ENCODE measurements around the gene KCNC1. TPM values are rescaled to one million over a fixed set of nuclear protein-coding genes. Genes with fewer than 3 reads are reported as not detected.

KCNC1 gene
- polyA plus RNA-seq, 1 of the 3 experiments (the other 2 are of a cell fraction): 0.18 TPM

GRCh38 chr11:17802491-17802890 is 67.9 kb downstream of the KCNC1 start:
- no peak for DNase-seq
- no peaks in the 10 kb centered on the region for H3K9me2 ChIP-seq
- H3F3A ChIP-seq (replicated peaks; ENCODE audit: insufficient read depth): no peaks in the 10 kb centered on the region
- 88% methylated on average over 4 of the region's 4 CpGs for WGBS (ENCODE audit: low lambda C conversion rate)
- no peaks in the 10 kb centered on the region for H3K79me2 ChIP-seq (ENCODE audit: insufficient read depth)
- H3K27me3 ChIP-seq (ENCODE audit: insufficient read depth): no peaks in the 10 kb centered on the region
- H3K36me3 ChIP-seq (replicated peaks in 1 of 2; ENCODE audit: control insufficient read depth in 1 of 2, insufficient read depth in 2 of 2, low read length in 1 of 2): no peaks in the 10 kb centered on the region
- no peak overlapping the region for H3K4me2 ChIP-seq
- no peak overlapping the region for H3K9ac ChIP-seq
- H3K27ac ChIP-seq (ENCODE audit: low read depth in 2 of 2, low read length in 1 of 2): no peak overlapping the region
- CTCF ChIA-PET: interaction anchor here (0.6 to 1.2 kb wide), 4 partner anchors 9 to 170 kb away, joined by 3 read pairs; no protein-coding TSS in a partner anchor
- no peaks in the 10 kb centered on the region for H3K9me3 ChIP-seq
- no peak overlapping the region for H2AFZ ChIP-seq (ENCODE audit: low read depth)
- TF ChIP-seq FOXJ3 (CRISPR knock-in tag; IDR thresholded peaks at IDR 0.05) (no peak), NRF1 (IDR thresholded peaks at IDR 0.05; ENCODE audit: low read depth, low read length) (no peak), RXRA (IDR thresholded peaks at IDR 0.05; ENCODE audit: borderline replicate concordance, low read depth) (no peak), GABPA (IDR thresholded peaks at IDR 0.05; ENCODE audit: low read depth) (no peak), REST (IDR thresholded peaks at IDR 0.05; ENCODE audit: low read depth, low read length) (no peak)
- TF ChIP-seq, protein P1, sequence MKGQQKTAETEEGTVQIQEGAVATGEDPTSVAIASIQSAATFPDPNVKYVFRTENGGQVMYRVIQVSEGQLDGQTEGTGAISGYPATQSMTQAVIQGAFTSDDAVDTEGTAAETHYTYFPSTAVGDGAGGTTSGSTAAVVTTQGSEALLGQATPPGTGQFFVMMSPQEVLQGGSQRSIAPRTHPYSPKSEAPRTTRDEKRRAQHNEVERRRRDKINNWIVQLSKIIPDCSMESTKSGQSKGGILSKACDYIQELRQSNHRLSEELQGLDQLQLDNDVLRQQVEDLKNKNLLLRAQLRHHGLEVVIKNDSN (IDR thresholded peaks at IDR 0.05; ENCODE audit: borderline replicate concordance, low read depth): no peak
- TF ChIP-seq, protein P2, sequence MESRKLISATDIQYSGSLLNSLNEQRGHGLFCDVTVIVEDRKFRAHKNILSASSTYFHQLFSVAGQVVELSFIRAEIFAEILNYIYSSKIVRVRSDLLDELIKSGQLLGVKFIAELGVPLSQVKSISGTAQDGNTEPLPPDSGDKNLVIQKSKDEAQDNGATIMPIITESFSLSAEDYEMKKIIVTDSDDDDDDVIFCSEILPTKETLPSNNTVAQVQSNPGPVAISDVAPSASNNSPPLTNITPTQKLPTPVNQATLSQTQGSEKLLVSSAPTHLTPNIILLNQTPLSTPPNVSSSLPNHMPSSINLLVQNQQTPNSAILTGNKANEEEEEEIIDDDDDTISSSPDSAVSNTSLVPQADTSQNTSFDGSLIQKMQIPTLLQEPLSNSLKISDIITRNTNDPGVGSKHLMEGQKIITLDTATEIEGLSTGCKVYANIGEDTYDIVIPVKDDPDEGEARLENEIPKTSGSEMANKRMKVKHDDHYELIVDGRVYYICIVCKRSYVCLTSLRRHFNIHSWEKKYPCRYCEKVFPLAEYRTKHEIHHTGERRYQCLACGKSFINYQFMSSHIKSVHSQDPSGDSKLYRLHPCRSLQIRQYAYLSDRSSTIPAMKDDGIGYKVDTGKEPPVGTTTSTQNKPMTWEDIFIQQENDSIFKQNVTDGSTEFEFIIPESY (IDR thresholded peaks at IDR 0.05; ENCODE audit: borderline replicate concordance, low read depth): no peak
- POLR2A ChIA-PET: no interaction called here
- no peak overlapping the region for H3K4me3 ChIP-seq (ENCODE audit: low read depth in 2 of 2, low read length in 1 of 2)
- no peaks in the 10 kb centered on the region for H4K20me1 ChIP-seq (ENCODE audit: insufficient read depth)
- no peaks in the 10 kb centered on the region; a peak in 1 of 4 replicates for H3K4me1 ChIP-seq (ENCODE audit: control insufficient read depth in 1 of 2, insufficient read depth in 2 of 2, low read depth in 1 of 2, low read length in 1 of 2)

- CTCF ChIA-PET: no interaction called here
- WGBS (ENCODE audit: low lambda C conversion rate): 83% methylated on average over 6 of the region's 7 CpGs
- DNase-seq: no peak
- TF ChIP-seq, protein P3, sequence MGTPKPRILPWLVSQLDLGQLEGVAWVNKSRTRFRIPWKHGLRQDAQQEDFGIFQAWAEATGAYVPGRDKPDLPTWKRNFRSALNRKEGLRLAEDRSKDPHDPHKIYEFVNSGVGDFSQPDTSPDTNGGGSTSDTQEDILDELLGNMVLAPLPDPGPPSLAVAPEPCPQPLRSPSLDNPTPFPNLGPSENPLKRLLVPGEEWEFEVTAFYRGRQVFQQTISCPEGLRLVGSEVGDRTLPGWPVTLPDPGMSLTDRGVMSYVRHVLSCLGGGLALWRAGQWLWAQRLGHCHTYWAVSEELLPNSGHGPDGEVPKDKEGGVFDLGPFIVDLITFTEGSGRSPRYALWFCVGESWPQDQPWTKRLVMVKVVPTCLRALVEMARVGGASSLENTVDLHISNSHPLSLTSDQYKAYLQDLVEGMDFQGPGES (IDR thresholded peaks at IDR 0.05; ENCODE audit: low read depth, low read length): no peak
- TF ChIP-seq FOSL2 (IDR thresholded peaks at IDR 0.05; ENCODE audit: borderline replicate concordance, low read depth): no peak
- no peak for TF ChIP-seq RFX5 (IDR thresholded peaks at IDR 0.05; ENCODE audit: low read length)
- TF ChIP-seq JUND (IDR thresholded peaks at IDR 0.05): no peak
- TF ChIP-seq PBX3 (IDR thresholded peaks at IDR 0.05): no peak
- no peak for TF ChIP-seq GABPA (IDR thresholded peaks at IDR 0.05; ENCODE audit: low read depth)
- no peak for TF ChIP-seq RCOR1 (IDR thresholded peaks at IDR 0.05; ENCODE audit: low read length)
- TF ChIP-seq REST (IDR thresholded peaks at IDR 0.05; ENCODE audit: low read depth, low read length): no peak
- TF ChIP-seq FOXM1 (IDR thresholded peaks at IDR 0.05; ENCODE audit: low read depth): no peak
These were observed 69.3 kb downstream of the KCNC1 start for GRCh38 chr11:17803754-17804334.

More at GRCh38 chr11:17803754-17804334, 69.3 kb downstream of the KCNC1 start:
- Histone ChIP-seq H3K79me2 (ENCODE audit: insufficient read depth) (no peaks in the 10 kb centered on the region), H3K4me1 (ENCODE audit: control insufficient read depth in 1 of 2, insufficient read depth in 2 of 2, low read depth in 1 of 2, low read length in 1 of 2) (no peaks in the 10 kb centered on the region; a peak in 1 of 4 replicates), H3F3A (replicated peaks; ENCODE audit: insufficient read depth) (no peaks in the 10 kb centered on the region), H3K4me3 (ENCODE audit: low read depth in 2 of 2, low read length in 1 of 2) (no peak overlapping the region), H3K4me2 (no peak overlapping the region), H3K27ac (ENCODE audit: low read depth in 2 of 2, low read length in 1 of 2) (no peak overlapping the region), H3K9ac (no peak overlapping the region), H3K9me3 (no peaks in the 10 kb centered on the region), H3K36me3 (replicated peaks in 1 of 2; ENCODE audit: control insufficient read depth in 1 of 2, insufficient read depth in 2 of 2, low read length in 1 of 2) (no peaks in the 10 kb centered on the region), H3K27me3 (ENCODE audit: insufficient read depth) (no peaks in the 10 kb centered on the region), H3K9me2 (no peaks in the 10 kb centered on the region), H2AFZ (ENCODE audit: low read depth) (no peak overlapping the region), H4K20me1 (ENCODE audit: insufficient read depth) (no peaks in the 10 kb centered on the region)
- POLR2A ChIA-PET: no interaction called here

All from SK-N-SH (cell line).